SK-N-SH (cell line): ENCODE results near the gene NFATC3. TPM values are rescaled to one million over a fixed set of nuclear protein-coding genes. Genes with fewer than 3 reads are reported as not detected.

Experiments
- CTCF ChIA-PET: fragments of 300-600, 350-600 bp; formaldehyde crosslinking; extraction: SDS; loops from one replicate; lab custom pipeline; 2021; lab: Yijun Ruan, JAX
- POLR2A ChIA-PET: fragments of 350-600 bp; sonication (Branson Sonifier 250); formaldehyde crosslinking; extraction: SDS; loops from one replicate; lab custom pipeline; 2020; ENCODE audit warnings: antibody characterized with exemption, inconsistent platforms; lab: Yijun Ruan, JAX
- DNase-seq: peaks from one replicate; pipeline ENCODE4 v3.0.0; 2012
- H2AFZ ChIP-seq: fragments of 200-600 bp; sonication (generic); 2 replicates; pipeline ENCODE4 v1.8.1; 2016; ENCODE audit warnings: antibody characterized with exemption, mild to moderate bottlenecking, low read depth
- H3F3A ChIP-seq: fragments of 200-600 bp; sonication (generic); replicated peaks from 2 replicates; pipeline ENCODE3; 2016; ENCODE audit warnings: antibody characterized with exemption, mild to moderate bottlenecking; ENCODE audit not compliant: insufficient read depth
- H3K27ac ChIP-seq, 2 experiments: fragments of 200-500 bp in 1 of 2; fragments of 200-600 bp in 1 of 2; sonication (Bioruptor generic) in 1 of 2; sonication (generic), shearing (Covaris generic) in 1 of 2; 2 replicates each; pipeline versions ENCODE4 v1.5.1 to v1.6.1; 2014 to 2016; ENCODE audit warnings: low read depth in 2 of 2, inconsistent platforms in 1 of 2, low read length in 1 of 2, mild to moderate bottlenecking in 1 of 2, mixed read lengths in 1 of 2
- H3K27me3 ChIP-seq: fragments of 200-600 bp; sonication (generic), shearing (Covaris generic); 2 replicates; pipeline ENCODE4 v1.6.1; 2016; ENCODE audit warnings: mixed run types; ENCODE audit not compliant: insufficient read depth
- H3K36me3 ChIP-seq, 2 experiments: fragments of 200-500 bp in 1 of 2; fragments of 200-600 bp in 1 of 2; sonication (Bioruptor generic) in 1 of 2; sonication (generic) in 1 of 2; replicated peaks in 1 of 2; 2 replicates each; pipeline versions ENCODE3 to v1.5.1; 2014 to 2016; ENCODE audit warnings: low read length in 1 of 2, mild to moderate bottlenecking in 1 of 2; ENCODE audit not compliant: insufficient read depth in 2 of 2, control insufficient read depth in 1 of 2
- H3K4me1 ChIP-seq, 2 experiments: fragments of 200-500 bp in 1 of 2; fragments of 200-600 bp in 1 of 2; sonication (Bioruptor generic) in 1 of 2; sonication (generic), shearing (Covaris generic) in 1 of 2; 2 replicates each; pipeline versions ENCODE4 v1.5.1 to v1.6.1; 2014 to 2016; ENCODE audit warnings: low read depth in 1 of 2, low read length in 1 of 2, mixed run types in 1 of 2; ENCODE audit not compliant: insufficient read depth in 2 of 2, control insufficient read depth in 1 of 2
- H3K4me2 ChIP-seq: fragments of 200-600 bp; sonication (generic), shearing (Covaris generic); 2 replicates; pipeline ENCODE4 v1.6.1; 2017; ENCODE audit warnings: mixed run types
- H3K4me3 ChIP-seq, 2 experiments: fragments of 200-500 bp in 1 of 2; fragments of 200-600 bp in 1 of 2; sonication (Bioruptor generic) in 1 of 2; sonication (generic), shearing (Covaris generic) in 1 of 2; 2 replicates each; pipeline versions ENCODE4 v1.5.1 to v1.8.1; 2014 to 2016; ENCODE audit warnings: low read depth in 2 of 2, inconsistent platforms in 1 of 2, low read length in 1 of 2, mild to moderate bottlenecking in 1 of 2, mixed read lengths in 1 of 2, moderate library complexity in 1 of 2
- H3K79me2 ChIP-seq: fragments of 200-600 bp; sonication (generic); 2 replicates; pipeline ENCODE4 v1.8.1; 2017; ENCODE audit warnings: mild to moderate bottlenecking; ENCODE audit not compliant: insufficient read depth
- H3K9ac ChIP-seq: fragments of 200-600 bp; sonication (generic); 2 replicates; pipeline ENCODE4 v1.6.1; 2017; ENCODE audit warnings: mixed run types
- H3K9me2 ChIP-seq: fragments of 200-600 bp; sonication (generic); 2 replicates; pipeline ENCODE4 v1.6.1; 2017; ENCODE audit warnings: mixed run types
- H3K9me3 ChIP-seq: fragments of 200-600 bp; sonication (generic); 2 replicates; pipeline ENCODE4 v1.6.1; 2017; ENCODE audit warnings: mixed run types, mild to moderate bottlenecking, moderate library complexity
- H4K20me1 ChIP-seq: fragments of 200-600 bp; sonication (generic); 2 replicates; pipeline ENCODE4 v1.6.1; 2017; ENCODE audit warnings: mild to moderate bottlenecking, mixed run types; ENCODE audit not compliant: insufficient read depth
- CHD2 ChIP-seq: fragments of 150-350 bp; IDR thresholded peaks from 2 replicates; pipeline ENCODE4 v1.6.1; 2018; ENCODE audit warnings: low read length; ENCODE audit not compliant: partially characterized antibody
- EZH2phosphoT487 ChIP-seq: fragments of 200-600 bp; sonication (generic); IDR thresholded peaks from 2 replicates; pipeline ENCODE4 v1.6.1; 2017; ENCODE audit warnings: low read depth, mixed run types, mild to moderate bottlenecking, antibody characterized with exemption, moderate library complexity, borderline replicate concordance
- FOSL2 ChIP-seq: IDR thresholded peaks from 2 replicates; pipeline ENCODE4 v1.4.0; 2012; ENCODE audit warnings: low read depth, mild to moderate bottlenecking, moderate library complexity, borderline replicate concordance
- FOXM1 ChIP-seq: IDR thresholded peaks from 2 replicates; pipeline ENCODE4 v1.4.0; 2012; ENCODE audit warnings: low read depth, mild to moderate bottlenecking
- GABPA ChIP-seq: IDR thresholded peaks from 2 replicates; pipeline ENCODE4 v1.4.0; 2012; ENCODE audit warnings: low read depth, mild to moderate bottlenecking
- GATA2 ChIP-seq: sonication (generic); formaldehyde crosslinking; IDR thresholded peaks from 2 replicates; pipeline ENCODE4 v1.5.0; 2020; ENCODE audit warnings: mild to moderate bottlenecking, missing genetic modification reagents
- JUND ChIP-seq: IDR thresholded peaks from 2 replicates; pipeline ENCODE4 v1.4.0; 2012
- MAX ChIP-seq: IDR thresholded peaks from 2 replicates; pipeline ENCODE4 v1.4.0; 2012; ENCODE audit warnings: low read depth
- MXI1 ChIP-seq: IDR thresholded peaks from 2 replicates; pipeline ENCODE4 v1.6.1; 2012; ENCODE audit warnings: mild to moderate bottlenecking, low read depth, low read length, improper control_type of control experiment
- NFIC ChIP-seq: IDR thresholded peaks from 2 replicates; pipeline ENCODE4 v1.4.0; 2012; ENCODE audit warnings: borderline replicate concordance
- NRF1 ChIP-seq: IDR thresholded peaks from 2 replicates; pipeline ENCODE4 v1.6.1; 2012; ENCODE audit warnings: low read depth, mild to moderate bottlenecking, low read length
- PBX3 ChIP-seq: IDR thresholded peaks from 2 replicates; pipeline ENCODE4; 2012
- RCOR1 ChIP-seq: fragments of 150-350 bp; IDR thresholded peaks from 2 replicates; pipeline ENCODE4 v1.6.1; 2017; ENCODE audit warnings: antibody characterized with exemption, low read length
- REST ChIP-seq: IDR thresholded peaks from 2 replicates; pipeline ENCODE4 v1.6.1; 2012; ENCODE audit warnings: mild to moderate bottlenecking, low read depth, low read length, moderate library complexity
- RXRA ChIP-seq: IDR thresholded peaks from 2 replicates; pipeline ENCODE4 v1.4.0; 2012; ENCODE audit warnings: low read depth, mild to moderate bottlenecking, borderline replicate concordance
- SMC3 ChIP-seq: IDR thresholded peaks from 2 replicates; pipeline ENCODE4 v1.6.1; 2012; ENCODE audit warnings: low read depth, low read length, improper control_type of control experiment
- TCF12 ChIP-seq: IDR thresholded peaks from 2 replicates; pipeline ENCODE4 v1.4.0; 2012
- ZBTB33 ChIP-seq: IDR thresholded peaks from 2 replicates; pipeline ENCODE4 v1.4.0; 2012; ENCODE audit warnings: low read depth, borderline replicate concordance
- WGBS: methylation state at CpG from one replicate; pipeline ENCODE4 v1.1.6; 2017; ENCODE audit warnings: low lambda C conversion rate; 5-methylcytosine and 5-hydroxymethylcytosine counted together
- polyA plus RNA-seq, 3 experiments: library from polyadenylated mRNA; depleted of rRNA; stranded (reverse); fragments of >200 nt; gene quantifications; 2 replicates each; pipeline ENCODE4 v1.2.3, GENCODE V29; 2012

The NFATC3 gene
- polyA plus RNA-seq, 1 of the 3 experiments (the other 2 are of a cell fraction) = 5.7 TPM

GRCh38 chr16:68047987-68048386 is 37.2 kb upstream of the NFATC3 start (continued):
- TF ChIP-seq ZBTB33 (no peak), REST (no peak), JUND (no peak), SMC3 (no peak), NFIC (no peak)
- TF ChIP-seq, all 33 proteins: peak for 0

- H3K9me3 ChIP-seq = no peaks in the 10 kb centered on the region
- CTCF ChIA-PET = interaction anchor here (0.8 to 3.8 kb wide), 4 partner anchors 8 to 27 kb away, joined by 3 to 12 read pairs (median 3); no protein-coding TSS in a partner anchor
- no peak overlapping the region for H3K4me3 ChIP-seq
- H3K27ac ChIP-seq = no peak overlapping the region
- H4K20me1 ChIP-seq = no peaks in the 10 kb centered on the region
- H3K79me2 ChIP-seq = no peaks in the 10 kb centered on the region
- no peak overlapping the region for H3K4me2 ChIP-seq
- H3F3A ChIP-seq = no peaks in the 10 kb centered on the region
- TF ChIP-seq REST (no peak), GABPA (no peak), NRF1 (no peak), MAX (no peak), CHD2 (no peak), GATA2 (no peak), FOXM1 (no peak), EZH2phosphoT487 (no peak), PBX3 (no peak), FOSL2 (no peak), RXRA (no peak), TCF12 (no peak), MXI1 (no peak), JUND (no peak), ZBTB33 (no peak), RCOR1 (no peak)
- no peaks in the 10 kb centered on the region for H3K9me2 ChIP-seq
- DNase-seq = no peak
- WGBS = 83% methylated on average over 2 of the region's 2 CpGs
- H2AFZ ChIP-seq = no peak overlapping the region
- H3K36me3 ChIP-seq = peaks cover 7 to 14% of the 10 kb centered on the region in 2 experiments
- POLR2A ChIA-PET = no interaction called here
- no peaks in the 10 kb centered on the region for H3K27me3 ChIP-seq
- no peak overlapping the region for H3K9ac ChIP-seq
- no peaks in the 10 kb centered on the region for H3K4me1 ChIP-seq
Measured at GRCh38 chr16:68049449-68049848, 35.7 kb upstream of the NFATC3 start.
